ENCODE results near the gene APLP2.

GRCh38 chr11:130164221-130164570, 94.5 kb downstream of the APLP2 start:
- no peak for TF ChIP-seq CTCF (IDR thresholded peaks at IDR 0.05)
- no peak for TF ChIP-seq POLR2A (IDR thresholded peaks at IDR 0.05)

Data from Peyer's patch (tissue), 4 donors.